Myocyte (in vitro differentiated cells): ENCODE measurements around the gene RTP1. TPM values are rescaled to one million over a fixed set of nuclear protein-coding genes. Genes with fewer than 3 reads are reported as not detected.
"Not testable (repeated sequence)": the region's sequence is repeated elsewhere in the genome, so short reads cannot be mapped to it uniquely, and the experiment has no call there.

Experiments
- DNase-seq: peaks from one replicate; pipeline ENCODE4 v3.0.0-alpha.2; 2012; ENCODE audit warnings: low read depth
- total RNA-seq: library from RNA; depleted of rRNA; stranded (reverse); fragments of >200 nt; gene quantifications from 2 replicates; pipeline ENCODE4 v1.2.3, GENCODE V29; 2014

RTP1 gene
- total RNA-seq, 1 donor from 2014 or later: not detected

DNA sequence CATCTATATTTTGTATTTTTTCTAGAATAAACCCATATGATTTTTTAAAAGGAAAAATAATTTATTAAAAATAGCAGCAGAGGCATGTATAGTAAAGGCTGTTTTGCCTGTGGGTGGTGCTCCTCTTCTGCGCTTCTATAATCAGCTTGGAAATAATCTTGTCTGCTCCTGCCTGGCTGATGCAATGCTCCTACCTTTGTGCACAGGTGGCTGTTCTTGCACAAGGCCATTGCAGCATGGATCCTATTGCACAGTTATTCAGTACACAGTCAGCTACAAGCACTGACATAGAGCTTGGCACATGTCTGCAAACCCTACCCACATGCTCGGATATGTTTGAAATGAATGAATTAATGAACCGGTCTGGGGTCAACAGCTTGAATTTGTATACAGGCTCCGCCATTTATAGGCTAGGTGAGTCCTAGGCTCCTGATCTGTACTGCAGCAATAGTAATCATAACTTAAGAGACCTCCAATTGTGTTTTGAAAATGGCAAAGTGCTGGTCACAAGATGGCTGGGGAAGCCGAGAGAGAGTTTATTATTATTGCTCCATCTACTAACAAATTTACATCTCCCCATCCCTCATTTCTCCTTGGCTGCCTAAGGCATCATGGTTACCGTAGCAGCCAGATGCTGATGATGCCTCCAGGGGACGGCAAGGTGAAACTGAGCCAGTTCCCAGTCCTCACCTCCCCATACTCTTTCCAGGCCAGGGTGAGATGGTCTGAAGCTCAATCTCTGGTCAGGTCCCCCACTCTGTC, 532 bp upstream of the RTP1 start:
- DNase-seq: no peak

DNA sequence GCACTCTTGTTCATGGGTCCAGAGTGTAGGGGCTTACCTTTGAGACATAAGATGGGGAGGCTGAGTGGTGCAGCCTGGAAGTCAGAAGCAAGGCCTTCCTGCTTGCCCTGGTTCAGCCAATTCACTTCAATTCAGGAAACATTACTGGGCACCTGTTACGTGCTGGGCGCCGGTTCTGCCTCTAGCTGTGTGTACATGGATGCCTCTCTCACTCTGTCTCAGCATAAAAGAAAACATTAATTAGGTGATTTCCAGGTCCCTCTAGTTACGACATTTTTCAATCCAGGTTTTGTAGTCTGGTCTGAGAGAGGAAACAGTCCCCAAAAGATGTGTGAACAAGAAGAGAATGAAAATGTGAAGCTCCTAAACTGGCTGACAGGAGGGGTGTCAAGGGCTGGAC, 1.2 kb downstream of the RTP1 start:
- DNase-seq: no peak

DNA sequence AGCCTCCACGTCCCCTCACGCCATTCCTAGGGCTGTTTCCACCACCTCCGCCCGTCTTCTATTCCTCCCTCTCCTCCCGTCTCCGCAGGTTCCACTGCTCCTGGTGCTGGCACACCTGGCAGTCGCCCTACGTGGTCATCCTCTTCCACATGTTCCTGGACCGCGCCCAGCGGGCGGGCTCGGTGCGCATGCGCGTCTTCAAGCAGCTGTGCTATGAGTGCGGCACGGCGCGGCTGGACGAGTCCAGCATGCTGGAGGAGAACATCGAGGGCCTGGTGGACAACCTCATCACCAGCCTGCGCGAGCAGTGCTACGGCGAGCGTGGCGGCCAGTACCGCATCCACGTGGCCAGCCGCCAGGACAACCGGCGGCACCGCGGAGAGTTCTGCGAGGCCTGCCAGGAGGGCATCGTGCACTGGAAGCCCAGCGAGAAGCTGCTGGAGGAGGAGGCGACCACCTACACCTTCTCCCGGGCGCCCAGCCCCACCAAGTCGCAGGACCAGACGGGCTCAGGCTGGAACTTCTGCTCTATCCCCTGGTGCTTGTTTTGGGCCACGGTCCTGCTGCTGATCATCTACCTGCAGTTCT, 2.3 kb downstream of the RTP1 start:
- not testable (repeated sequence) for DNase-seq

DNA sequence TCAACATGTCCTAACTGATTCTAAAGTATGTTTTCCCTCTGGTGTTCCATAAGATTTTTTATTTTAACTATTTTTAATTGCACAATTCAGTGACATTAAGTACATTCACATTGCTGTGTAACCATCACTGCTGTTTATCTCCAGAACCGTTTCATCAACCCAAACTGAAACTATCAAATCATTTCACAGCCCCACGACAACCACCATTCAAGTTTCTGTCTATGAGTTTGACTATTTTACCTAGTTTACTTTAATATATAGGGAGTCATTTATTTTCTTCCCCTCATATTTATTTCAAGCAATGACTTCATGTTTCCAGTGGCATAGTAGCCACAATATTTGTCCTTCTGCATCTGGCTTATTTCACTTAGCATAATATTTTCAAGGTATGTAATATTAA, 8.4 kb downstream of the RTP1 start:
- no peak for DNase-seq

DNA sequence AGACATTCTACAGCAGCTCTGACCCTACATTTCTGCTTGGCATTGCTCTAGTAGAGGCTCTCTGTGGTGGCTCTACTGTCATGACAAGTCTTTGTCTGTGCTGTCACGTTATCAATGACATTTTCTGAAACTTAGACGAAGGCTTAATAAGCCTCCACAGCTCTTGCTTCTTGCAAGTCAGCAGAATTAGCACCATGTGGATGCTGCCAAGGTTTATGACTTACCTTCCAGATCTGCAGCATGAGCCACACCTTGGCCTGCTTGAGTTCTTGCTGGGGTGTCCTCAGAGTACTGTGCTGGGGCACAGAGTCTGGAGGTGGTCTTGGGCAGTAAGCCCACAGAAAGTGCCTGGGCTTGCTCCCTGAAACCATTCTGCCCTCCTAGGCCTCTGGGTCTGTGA, 9.8 kb downstream of the RTP1 start:
- DNase-seq: no peak

DNA sequence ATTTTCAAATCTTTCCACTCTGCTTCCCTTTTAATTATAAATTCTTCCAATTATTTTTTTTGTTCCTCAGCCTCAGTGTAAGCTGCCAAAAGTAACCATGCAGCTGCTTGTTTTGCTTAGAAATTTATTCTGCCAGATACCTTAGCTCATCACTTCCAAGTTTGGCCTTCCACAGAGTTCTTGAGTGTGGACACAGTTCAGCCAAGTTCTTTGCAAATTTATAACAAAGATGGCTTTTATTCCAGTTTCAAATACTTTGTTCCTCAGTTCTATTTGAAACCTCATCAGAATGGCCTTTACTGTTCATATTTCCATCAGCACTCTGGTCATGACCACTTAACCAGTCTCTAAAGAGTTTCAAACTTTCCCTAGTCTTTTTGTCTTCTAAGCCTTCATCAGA, 10.3 kb downstream of the RTP1 start:
- DNase-seq: no peak

DNA sequence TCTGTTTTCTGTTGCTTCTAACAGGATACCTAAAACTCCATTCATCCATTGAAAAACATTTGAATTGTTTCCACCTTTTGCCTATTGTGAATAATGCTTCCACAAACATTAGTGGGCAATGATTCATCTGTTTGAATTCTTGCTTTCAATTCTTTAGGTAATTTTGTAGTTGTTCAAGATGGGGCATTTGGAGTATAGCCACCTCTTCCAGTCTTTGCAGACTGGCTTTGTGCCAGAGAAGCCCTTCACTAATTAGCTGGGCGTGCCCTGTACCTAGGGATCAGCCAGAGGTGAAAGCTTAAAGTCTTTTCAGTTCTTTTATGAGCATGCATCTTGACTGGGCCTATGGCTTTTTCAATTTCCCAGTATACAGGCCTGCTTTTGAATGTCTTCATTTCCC, 10.9 kb downstream of the RTP1 start:
- no peak for DNase-seq

DNA sequence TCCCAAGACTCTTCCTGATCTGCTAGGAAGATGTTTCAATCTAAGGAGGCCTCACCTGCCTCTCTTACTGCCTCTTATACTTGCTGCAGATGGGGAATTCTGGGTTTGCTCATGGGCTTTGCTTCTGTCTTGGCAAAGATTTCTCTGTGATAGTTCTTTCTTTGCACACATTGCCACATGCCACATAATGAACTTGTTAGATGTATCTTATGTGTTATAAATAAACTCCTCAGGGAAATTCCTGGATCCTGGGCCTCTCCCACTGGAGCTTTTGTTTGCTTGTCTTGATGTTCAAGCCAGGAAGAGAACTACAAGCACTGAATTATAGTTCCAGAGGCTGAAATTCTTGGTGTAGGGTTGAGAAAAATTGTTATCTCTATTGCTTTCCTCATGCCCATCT, 12.2 kb downstream of the RTP1 start:
- DNase-seq: no peak

DNA sequence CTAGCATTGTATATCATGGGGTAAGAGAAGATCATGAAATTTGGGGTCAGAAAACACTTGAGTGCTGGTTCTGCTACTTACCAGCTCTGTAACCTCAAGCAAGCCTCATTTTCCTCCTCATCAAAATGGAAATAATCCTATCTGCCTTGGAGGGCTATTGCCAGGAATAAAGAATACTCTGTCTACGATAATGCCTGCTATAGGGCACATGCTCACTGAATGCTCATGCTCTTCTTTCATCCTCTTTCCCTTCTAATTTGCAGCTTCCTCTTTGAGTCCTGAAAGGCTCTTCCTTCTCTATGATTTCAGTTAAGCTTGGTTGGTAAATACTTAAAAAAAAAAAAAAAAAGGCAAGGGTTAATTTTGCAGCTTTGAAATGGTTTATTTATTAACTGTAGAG, 12.8 kb downstream of the RTP1 start:
- no peak for DNase-seq

DNA sequence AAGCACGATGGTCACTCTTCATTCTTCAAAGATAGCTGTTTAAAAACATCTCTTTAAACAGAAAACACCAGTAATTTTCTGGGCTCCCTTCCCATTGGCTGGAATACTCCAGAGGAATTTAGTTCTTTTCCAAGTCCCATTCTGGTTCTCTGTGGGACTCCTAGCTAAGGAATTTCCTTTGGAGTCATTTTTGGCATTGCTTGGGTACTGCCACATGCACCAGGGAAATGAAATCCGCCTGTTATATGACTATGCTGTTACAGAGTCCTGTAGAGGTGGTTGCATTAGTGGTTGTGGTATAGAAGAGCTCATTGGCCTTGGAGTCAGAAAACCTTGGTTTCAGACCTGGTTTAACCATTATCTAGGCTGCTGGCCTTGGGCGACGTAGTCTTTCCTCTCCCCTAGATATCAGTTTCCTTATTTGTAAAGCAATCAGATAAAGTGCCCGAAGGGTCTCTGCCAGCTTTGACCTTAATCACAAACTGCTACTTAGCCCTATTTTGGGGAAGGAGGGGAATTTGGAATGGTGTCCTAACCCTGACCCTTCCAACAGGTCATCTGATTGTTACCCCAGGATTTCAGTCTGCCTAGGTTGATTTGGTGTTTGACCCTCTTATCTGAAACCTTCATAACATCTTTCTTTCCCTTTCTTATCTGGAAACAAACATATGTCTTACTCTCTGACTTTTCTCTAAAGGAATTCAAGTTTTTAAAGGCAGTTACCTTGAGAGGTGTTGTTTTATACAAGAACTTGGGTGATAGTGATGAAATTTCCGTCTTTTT, 13.4 kb downstream of the RTP1 start:
- DNase-seq: peak; percentile 50

DNA sequence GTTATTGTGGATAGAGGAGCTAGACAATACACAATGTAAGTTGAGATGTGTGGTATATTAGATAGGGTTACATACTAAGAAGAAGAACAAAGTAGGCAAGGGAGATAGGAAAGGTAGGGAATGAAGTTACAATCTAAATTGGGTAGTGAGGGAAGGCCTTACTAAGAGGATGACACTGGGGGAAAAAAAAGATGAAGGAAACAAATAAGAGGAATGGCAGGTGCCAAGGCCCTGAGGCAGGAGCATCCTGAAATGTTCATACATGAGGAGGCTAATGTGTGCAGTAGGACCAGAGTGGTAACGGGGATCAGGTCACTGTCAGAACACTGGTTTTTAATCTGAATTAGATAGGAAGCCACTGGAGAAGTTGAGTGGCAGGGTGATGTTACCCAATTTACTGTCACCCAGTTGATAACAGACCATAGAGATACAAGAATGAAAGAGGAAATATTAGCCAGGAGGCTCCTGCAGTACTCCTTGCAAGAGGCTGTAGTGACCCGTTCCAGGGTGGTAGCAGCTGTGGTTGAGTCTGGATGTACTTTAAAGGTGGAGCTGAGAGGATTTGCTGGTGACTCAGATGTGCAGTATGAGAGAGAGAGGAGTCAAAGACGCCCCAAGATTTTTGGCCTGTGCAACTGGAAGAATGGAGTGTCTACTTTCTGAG, 14.4 kb downstream of the RTP1 start:
- peak; percentile 56 for DNase-seq

DNA sequence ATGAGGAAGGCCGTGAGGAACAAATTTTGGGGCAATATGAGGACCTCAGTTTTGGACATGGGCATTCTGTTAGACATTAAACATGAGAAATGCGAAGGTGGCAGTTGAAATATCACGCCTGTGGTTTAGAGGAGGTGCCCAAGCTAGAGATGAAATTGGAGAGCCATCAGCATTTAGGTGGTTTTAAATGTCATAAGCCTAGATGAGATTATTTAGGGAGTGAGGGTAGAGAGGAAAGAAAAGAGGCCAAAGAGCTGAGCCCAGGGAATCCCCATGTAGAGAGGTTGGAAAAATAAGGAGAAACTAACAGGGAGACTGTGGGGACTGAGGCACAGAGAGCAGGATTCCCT, 14.9 kb downstream of the RTP1 start:
- DNase-seq: no peak

DNA sequence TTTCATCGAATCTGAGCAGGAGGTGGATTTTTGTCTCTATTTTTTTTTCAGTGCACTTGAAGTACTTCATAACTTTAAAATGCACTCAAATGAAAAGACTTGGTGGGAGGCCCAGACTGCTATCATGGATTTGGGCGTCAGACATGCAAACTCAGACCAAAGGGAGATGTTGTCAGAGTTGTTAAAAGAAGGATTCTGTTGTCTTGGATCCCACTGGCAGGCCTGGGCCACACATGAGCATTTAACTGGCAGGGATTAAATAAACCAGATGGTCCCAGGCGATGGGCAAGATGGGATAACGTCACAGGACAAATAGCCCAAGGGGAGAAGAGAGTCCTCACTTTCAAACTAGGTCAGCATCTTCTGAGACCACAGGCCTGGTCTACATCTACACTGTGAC, 15.4 kb downstream of the RTP1 start:
- no peak for DNase-seq

DNA sequence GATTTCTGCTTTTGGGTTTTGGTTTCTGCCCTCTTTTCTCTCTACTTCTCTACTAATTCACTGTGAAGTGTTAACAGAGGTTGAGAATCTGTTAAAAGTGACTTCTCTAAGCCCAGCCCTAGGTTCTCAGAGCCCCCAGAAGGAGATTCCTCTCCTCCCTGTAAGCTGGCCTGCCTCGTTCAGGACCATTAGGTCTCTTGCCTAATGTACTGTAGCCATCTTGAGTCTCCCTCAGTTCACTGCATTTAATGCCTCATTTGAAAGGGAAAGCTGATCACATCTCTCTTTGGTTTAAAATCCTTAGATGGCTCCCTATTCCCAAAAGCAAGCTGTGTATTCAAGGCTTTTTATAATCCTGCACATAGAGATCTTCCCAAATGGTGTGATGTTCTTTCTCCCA, 16.3 kb downstream of the RTP1 start:
- DNase-seq: no peak

DNA sequence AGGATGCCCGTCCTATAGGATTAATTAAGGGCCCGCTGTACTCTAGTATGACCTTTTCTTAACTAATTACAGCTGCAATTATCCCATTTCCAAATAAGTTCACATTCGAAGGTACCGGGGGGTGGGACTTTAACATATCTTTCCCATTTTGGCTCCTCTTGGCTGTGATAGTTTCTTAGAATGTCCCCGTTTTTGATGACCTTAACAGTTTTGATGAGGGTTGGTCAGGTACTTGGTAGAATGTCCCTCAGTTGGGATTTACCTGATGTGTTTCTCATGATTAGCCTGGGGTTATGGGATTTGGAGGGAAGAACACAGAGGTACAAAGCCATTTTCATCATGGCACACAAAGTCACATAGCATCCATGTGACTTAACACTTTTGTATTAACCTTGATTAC, 18.2 kb downstream of the RTP1 start:
- no peak for DNase-seq

DNA sequence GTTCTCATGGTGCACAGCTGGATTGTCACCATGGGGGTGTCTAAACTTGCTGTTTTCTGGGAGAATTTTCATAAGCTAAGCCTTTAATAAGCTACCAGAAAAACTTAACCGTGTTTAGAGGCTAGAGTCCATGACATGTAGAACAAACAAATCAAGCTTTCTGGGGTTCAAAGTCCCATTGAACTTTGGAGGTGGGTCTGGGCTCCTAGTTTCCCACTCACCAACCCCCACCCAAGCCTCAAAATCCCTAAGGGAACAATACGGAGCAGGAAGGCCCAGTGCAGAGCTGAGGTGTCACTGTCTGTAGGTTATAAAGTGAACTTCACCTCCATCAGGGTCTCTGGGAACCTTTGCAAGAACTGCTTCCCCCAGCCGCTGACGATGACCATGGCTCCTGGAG, 25.5 kb downstream of the RTP1 start:
- no peak for DNase-seq

DNA sequence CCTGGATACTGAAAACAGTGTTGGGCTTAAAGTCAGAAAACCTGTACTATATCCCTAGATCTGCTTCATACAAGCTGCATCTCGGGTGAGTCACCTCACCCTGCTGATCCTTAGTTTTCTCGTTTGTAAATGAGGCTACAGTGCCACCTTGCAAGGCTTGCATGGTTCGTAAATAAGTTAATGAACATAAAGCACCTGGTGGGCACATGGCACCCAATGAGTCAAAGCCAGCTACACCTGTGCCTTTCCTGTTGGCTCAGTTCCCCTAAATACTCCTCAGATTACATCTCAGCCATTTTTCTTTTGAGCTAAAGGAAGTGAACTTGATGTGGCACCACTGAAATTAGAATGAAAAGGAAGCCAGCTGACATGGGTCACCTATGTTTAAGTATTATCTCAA, 26.5 kb downstream of the RTP1 start:
- DNase-seq: no peak

DNA sequence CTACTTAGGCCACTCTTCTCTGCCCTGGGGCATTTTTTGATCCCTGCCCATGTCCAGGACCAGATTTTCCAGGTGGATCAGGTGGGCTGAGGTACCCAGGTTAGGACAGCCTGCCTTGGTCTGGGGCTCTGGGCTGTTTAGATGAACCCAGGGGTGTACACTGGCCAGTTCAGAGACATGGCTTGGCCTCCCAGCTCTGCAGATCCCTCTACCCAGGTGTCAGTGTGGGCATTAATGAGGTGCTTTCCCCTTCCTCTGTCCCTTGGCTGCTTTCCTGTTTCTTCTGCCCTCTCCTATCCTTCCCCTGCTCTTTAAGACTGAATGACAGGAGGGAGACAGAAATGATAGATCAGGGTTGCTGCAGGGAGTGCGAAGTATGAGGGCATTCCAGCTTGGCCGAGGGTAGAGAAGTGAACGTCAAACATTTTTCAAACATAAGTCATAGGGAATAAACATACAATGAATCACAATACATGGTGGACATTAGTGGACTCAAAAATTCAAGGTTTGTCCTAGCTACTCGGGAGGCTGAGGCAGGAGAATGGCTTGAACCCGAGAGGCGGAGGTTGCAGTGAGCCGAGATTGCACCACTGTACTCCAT, 30.5 kb downstream of the RTP1 start:
- no peak for DNase-seq

DNA sequence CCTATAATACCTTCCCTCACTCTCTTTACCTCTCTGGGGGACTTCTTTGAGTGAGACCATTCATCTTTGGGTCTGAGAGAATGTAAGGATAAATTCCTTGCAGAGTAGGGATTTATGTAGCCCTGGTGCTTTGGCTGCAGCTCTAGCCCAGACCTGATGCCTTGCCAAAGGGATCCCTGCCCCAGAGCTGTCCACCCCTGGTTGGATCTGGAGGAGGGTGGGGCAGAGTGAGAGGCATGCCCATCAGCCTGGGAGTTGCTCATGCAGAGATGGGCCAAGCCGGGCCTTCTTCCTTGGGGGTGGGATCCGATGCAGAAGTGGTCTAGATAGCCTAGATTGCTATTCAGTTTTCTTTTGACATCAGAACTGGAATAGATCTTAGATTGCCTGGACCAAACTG, 31.5 kb downstream of the RTP1 start:
- DNase-seq: no peak

DNA sequence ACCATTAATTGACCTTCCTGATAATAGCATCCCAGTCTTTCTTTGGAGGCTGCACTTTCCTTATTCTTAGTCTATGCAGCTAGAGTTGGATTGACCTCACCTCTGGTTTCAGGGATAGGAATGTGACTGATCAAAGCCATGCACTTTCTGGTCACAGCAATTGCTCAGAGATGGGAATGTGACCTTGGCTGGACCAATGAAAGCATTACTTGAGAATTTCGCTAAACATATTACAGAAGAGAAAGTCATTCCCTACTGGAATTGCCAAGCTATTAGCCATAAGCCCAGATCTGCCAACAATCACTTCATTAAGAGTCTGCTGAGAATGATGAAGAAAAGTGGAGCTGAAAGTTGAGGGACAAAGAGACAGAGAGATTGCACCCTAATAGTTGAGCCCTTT, 32.7 kb downstream of the RTP1 start:
- no peak for DNase-seq

DNA sequence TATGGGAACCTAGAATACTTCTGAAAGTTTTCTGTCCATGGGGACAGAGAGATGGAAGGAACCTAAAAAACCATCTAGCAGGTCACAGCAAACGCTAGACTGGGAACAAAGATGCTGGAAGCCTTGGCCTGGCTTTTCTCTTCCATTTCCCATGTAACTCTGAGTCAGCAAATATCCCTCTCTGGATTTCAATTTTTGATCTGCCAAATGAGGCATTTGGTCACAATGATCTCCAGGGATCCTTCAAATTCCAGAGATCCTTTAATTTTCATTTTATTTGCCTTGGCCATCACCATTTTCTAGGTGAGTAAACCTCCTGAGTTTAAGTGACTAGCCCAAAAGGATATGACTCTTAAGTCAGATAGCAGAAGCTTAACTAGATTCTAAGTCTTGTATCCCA, 39.7 kb downstream of the RTP1 start:
- DNase-seq: no peak

DNA sequence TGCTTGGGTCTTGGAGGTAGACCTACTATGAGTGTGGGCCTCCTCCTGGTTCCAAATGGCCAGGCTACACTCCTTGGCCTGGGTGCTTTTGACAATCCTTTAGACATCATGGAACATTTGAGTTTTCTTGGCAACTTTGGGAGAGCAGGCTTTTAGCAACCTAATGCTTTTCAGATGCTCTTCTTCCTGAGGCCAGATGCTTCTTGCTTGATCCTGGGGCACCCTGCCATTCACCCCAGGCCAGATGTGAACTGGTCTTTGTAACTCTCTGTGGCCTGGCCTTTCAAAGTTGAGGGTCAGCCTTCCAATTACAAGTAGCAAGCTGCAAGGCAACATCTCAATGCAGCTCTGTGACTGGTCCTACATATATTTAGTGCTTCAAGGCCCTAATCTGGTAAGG, 40.5 kb downstream of the RTP1 start:
- DNase-seq: no peak
